Ramos (cell line): ENCODE data around the gene NAA60.
"Not testable (repeated sequence)": the region's sequence is repeated elsewhere in the genome, so short reads cannot be mapped to it uniquely, and the experiment has no call there.

Experiments
- in situ Hi-C: fragments of 300-500 bp; cut with MboI; formaldehyde crosslinking; loops from one replicate; pipeline ENCODE4 v1.14.3; 2022; ENCODE audit warnings: low sequenced_read_pairs; ENCODE audit not compliant: unreplicated experiment

The NAA60 gene

GRCh38 chr16:3460585-3460984 lies 17.1 kb downstream of the NAA60 start:
- in situ Hi-C loops: no loop called here

- in situ Hi-C loops: no loop called here
These were observed 17.7 kb downstream of the NAA60 start for GRCh38 chr16:3461151-3461550.

GRCh38 chr16:3465301-3465700 lies 21.8 kb downstream of the NAA60 start:
- in situ Hi-C loops: no loop called here

GRCh38 chr16:3465911-3466584 lies 22.6 kb downstream of the NAA60 start:
- in situ Hi-C loops: no loop called here

GRCh38 chr16:3467182-3467581 lies 23.7 kb downstream of the NAA60 start:
- in situ Hi-C loops: no loop called here

- in situ Hi-C loops: no loop called here
These were observed 24.4 kb downstream of the NAA60 start for GRCh38 chr16:3467921-3468320.

- in situ Hi-C loops: no loop called here
These were observed 25.0 kb downstream of the NAA60 start for GRCh38 chr16:3468501-3468900.

GRCh38 chr16:3469736-3470135 lies 26.3 kb downstream of the NAA60 start:
- in situ Hi-C loops: no loop called here

- in situ Hi-C loops: no loop called here
These were observed 27.2 kb downstream of the NAA60 start for GRCh38 chr16:3470723-3471122.

GRCh38 chr16:3471518-3472176 lies 28.2 kb downstream of the NAA60 start:
- in situ Hi-C loops: no loop called here

- in situ Hi-C loops: no loop called here
These were observed 29.6 kb downstream of the NAA60 start for GRCh38 chr16:3472878-3473595.

- in situ Hi-C loops: not testable (repeated sequence)
These were observed 30.1 kb downstream of the NAA60 start for GRCh38 chr16:3473596-3473943.

GRCh38 chr16:3474136-3474779 lies 30.8 kb downstream of the NAA60 start:
- in situ Hi-C loops: no loop called here

- in situ Hi-C loops: not testable (repeated sequence)
These were observed 31.4 kb downstream of the NAA60 start for GRCh38 chr16:3474870-3475269.

- in situ Hi-C loops: no loop called here
These were observed 32.3 kb downstream of the NAA60 start for GRCh38 chr16:3475604-3476375.

- in situ Hi-C loops: no loop called here
These were observed 32.9 kb downstream of the NAA60 start for GRCh38 chr16:3476409-3476808.

GRCh38 chr16:3478242-3478925 lies 34.9 kb downstream of the NAA60 start:
- in situ Hi-C loops: no loop called here

- in situ Hi-C loops: no loop called here
These were observed 36.3 kb downstream of the NAA60 start for GRCh38 chr16:3479654-3480216.

- in situ Hi-C loops: no loop called here
These were observed 37.6 kb downstream of the NAA60 start for GRCh38 chr16:3480901-3481695.
